GM18511 (cell line): ENCODE data around the gene SYCP2.

Source experiments
- ATAC-seq: cut with Tn5 transposase; IDR thresholded peaks from one replicate; pipeline ENCODE4 v1.9.1; 2021; ENCODE audit warnings: mild to moderate bottlenecking, moderate library complexity; ENCODE audit not compliant: unreplicated experiment

Gene SYCP2

DNA sequence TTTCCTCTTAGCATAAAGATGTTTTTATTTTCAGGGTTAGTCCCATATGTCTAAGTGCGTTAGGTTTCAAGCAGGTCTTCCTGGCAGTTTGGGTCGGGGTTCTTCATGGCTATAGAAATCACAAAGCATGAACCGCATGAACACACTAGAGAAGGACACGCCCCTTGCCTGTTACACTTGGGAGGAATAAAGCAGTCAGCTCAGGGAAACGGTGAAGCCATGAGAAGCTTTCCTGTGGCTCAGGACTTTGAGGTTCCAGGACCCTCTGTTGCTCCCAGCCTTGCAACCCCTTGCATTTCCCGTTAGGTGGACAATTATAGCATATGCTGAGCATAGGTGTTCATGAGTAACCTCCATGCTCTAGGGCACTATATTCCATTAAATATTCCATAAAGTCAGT is 96.7 kb downstream of the SYCP2 start:
- no peak for ATAC-seq

DNA sequence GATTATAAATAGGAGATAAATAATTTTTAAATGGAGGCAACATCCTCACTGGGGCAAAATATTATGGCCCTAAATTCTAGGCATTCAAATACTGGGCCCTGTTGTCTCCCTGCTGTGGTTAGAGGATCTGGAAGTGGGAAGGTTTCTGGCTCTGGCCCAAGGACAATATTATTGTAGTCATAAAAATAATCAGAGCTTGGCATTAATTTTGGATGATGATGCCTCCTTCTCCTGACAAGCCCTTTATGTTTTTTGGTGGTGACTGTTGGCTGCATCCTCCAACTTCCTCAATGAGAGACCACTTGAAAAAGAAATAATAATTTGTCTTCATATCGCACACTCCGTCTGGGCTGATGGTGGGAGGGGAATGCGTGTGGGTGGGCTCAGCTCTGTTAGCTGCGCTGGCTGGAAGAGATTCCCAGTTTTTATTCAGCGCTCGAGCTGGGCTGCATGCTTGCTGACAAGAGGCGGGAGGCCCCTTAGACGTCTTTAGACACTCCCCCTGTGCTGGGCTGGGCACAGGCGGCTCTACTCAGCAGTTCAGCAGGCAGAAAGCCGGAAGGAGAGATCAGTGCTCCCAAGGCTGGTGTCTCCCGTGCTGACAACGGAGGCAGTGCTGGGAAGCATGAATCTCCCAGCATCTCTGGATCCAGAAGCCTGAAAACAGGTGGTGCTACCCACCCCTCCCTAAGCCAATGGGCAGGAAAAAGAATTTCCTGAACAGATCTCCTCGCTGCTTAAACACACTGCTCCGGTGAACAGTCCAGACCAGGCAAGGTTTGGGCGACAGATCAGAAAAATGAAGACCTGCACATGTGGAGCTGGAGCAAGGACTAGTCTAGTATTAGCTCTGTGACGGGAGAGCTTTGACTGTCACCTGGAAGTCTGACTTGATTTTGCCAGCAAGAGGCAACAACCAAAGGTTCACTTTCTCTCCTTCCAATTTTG is 97.7 kb downstream of the SYCP2 start:
- no peak for ATAC-seq

DNA sequence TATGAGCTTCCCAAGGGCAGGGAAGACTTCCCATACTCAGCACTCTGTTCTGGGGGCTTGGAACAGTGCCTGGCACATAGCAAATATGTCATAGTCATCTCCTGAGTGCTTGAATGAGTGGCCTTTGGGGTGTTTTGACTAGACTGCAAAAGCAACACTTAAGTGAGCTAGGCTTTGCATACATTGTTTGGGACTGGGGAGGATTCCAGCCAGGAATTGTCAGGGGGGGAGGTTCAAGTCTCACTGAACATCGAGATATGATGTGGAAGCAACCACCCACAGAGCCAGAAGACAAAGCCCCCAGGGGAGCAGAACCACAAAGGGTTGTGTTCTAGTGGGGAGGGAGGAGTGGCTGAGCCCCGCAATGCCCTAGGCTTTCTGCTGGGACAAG is 98.4 kb downstream of the SYCP2 start:
- ATAC-seq = no peak

DNA sequence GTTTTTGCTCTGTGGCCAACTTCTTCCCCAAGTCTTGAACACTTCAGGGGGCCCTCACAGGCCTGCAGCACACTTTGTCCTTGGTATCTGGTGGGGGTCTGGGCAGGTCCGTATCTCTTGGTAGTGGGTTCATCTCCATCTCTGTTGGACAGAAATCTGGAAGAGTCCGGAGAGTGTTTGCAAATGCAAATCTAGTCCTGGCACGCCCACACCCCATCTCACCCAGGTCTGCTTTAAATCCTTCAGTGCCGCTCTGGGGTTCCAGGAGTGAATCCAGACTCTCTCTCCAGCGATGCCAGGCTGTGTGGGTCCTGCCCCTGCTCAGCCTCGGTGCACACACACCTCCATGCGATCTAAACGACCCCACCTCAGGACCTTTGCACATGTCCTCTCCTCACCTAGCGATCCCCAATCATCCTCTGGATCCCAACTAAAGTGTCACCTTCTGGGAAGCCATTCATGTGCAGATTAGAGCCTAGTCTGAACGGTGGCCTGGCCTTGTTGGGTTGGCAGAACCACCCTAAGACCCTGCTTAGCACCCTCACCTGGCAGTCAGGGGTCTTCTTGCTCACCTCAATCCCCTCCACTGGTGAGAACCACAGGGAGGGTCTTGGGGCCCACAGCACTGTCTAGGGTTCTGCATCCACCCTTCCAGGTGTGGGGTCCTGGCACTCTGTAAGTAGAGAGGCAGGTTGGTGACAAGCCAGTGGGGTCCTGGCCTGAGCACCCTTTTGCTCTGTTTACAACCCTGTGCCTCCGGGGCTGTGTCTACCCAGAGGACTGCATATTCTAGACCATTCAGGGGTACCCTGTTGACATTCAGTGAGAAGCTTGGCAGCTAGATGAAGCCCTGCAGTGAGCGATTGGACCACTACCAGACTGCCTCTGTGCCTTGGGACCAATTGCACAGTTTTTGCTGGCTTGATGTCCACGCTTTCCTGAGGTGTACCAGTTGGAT is 100.8 kb downstream of the SYCP2 start:
- ATAC-seq = no peak

DNA sequence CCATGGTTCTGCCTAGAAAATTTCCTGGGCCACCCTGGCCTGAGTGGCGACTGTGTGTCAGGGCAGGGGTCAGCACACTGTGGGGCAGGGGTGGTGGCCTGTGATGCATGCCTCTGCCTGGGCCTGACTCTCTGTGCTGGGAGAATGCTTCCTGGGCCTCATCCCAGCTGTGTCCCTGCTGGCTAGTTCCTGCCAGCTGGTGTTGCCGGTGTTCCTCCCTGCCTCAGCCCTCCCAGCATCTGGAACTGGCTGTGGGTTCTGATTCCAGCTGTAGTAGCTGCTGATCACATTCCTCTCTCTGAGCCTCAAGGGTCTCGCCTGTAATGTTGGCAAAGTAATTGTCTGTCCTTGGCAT is 101.5 kb downstream of the SYCP2 start:
- ATAC-seq = no peak

DNA sequence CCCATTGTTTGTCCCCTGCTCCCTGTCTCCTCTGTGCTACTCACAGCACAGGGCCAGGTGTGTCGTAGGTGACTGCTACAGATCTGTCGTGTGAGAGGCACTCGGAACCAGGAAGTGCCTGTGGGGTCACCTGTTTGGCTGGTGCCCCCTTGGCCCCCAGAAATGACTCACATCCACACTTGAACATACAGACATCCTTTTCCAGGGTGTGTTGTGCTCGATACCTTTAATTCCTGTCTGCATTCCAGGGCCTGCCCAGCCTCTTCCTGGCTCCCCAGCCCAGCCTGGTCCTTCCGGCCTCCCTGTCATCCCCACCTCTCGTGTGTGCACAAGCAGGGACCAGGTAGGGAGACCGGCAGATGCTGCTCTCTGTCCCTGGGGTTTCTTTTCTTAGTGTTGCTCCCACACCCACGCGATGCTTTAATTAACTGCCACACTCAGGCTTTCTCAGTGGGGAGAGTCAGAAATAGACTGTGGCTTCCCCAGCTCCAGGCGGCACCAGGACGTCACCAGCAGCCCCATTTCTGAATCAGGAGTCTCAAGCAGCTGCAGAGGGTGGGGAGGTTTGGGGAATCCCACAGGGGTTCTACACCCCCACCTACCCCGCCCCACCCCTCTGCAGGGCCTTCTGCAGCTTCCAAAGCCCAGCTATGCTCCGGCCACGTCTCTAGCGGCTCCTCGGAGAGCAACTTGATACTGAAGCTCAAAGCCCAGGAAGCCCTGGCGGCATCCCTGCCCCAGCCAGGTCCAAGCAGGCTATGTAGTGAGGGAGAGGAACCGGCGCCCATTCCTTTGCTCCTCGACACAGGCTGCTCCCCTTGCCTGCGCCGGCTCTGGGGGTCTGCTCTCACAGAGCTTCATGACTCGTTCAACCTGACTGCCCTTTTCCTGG is 102.2 kb downstream of the SYCP2 start:
- no peak for ATAC-seq

DNA sequence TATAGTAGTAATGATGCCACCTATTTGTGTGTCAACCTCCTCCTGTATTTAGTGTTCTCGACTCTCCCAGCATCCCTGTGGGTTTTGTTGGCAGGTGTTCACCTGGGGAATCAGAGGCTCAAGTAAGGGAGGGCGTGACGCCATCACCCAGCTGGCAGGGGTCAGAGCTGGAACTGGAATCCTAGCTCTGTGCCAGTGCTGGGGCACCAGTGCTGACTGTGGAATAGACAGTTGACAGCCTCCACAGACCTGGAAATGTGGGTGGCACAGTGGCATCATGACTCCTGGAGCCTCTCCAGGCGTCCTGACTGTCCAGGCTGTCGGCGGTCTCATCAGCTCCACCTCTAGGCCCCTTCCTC is 102.8 kb downstream of the SYCP2 start:
- ATAC-seq = no peak

DNA sequence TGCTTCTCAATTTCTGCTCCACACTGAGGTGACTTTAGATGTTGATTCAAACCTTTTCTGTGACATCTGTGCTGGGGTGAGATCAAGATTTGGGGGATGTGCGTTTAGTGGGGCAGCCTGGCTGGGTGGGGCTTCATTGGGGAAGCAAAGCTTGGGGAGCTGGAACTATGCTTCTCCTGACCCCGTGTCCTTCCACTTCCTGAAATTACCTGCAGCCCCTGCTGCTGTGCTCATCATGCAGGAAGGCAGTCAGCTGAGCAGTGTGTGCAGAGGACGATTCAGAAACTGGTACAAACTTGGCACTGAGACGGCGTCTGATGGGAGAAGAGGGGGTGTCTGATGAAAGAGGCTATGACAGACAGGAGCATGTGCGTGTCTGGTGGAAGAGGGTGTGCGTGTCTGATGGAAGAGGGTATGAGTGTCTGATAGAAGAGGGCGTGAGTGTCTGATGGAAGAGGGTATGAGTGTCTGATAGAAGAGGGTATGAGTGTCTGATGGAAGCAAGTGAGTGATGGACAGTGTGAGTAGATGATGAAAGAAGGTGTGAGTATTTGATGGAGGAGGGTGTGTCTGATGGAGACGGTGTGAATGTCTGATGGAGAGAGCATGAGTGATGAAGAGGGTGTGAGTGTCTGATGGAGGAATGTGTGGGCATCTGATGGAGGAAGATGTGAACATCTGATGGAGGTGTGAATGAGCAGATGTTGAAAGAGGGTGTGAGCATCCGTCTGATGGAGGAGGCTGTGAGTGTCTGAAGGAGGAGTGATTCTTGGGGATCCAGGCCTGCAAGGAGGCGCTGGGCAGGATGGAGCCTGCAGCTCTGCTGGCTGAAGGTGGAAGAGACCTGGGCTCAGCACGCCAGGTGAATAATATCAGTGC is 103.4 kb downstream of the SYCP2 start:
- no peak for ATAC-seq

DNA sequence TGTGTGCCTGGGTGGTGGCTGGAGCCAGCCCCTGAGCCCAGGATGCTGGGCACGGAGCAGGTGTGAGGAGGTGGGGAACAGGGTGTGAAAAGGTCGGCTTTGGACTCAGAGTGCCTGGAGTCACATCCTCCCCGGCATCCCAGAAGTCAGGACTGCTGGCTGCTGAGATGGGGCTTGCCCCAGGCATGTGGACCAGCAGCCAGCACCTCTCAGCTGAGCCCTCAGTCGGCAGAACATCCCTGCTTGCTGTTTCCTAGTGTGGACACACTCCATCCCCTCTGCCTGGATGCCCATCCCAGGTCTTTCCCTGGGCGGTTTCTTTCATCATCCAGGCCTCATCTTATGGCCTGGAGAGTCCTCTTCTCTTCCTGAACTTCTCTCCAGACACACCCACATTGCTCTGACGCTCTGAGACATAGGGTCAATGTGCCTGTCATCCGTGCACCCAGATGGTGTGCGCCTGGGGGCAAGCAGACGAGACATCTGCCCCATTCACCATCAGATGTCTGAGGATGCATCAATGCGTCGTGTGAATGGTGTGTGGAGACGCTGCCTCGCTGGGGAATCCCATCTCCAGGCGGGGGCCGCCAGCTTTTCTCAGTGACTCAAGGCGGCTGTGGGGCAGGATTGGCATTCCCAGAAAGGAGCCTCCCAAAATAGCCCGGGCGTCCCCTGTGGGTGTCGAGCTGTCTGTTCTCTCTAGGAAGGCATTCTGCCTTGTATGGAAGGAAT is 104.2 kb downstream of the SYCP2 start:
- no peak for ATAC-seq

DNA sequence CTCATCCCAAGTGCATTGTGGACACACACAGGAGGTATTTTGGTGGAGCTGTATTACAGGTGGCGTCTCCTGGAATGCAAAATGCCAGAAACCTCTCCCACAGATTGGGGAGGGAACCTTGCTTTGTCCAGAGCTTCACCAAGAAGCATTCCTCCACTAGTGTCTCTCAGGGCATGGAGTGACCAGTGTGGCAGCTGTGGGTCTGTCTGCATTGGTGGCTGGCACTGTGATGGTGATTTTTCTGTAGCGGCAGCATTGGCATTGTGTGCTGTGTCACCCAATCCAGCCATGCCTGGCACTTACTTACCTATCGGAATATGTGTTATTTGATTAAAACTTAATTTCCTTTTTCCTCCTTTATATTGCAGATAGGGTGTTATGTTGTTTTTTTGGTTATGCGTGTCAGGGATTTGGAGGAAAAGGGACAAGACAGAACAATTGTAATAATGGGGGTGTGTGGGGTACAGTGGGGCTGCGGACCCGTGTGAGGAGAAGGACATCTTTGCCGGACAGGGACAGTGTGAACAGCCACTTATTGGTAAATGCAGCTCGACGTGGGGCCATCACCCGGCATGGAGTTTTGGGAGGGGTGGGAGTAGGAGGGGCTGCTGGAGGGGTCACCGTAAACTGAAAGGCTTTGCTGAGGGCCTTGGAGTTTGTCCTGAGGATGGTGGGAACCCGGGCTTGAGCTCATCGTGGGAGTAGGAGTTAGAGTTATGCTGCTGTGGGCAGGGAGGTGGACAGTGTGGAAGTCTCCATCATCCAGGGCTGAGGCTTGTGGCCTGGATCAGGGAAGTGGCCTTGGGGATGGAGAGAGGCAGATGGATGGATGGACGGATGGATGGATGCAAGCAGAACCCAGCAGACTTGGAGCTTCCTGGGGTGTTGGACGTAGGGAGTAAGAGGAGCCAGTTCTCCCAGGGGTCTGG is 105.0 kb downstream of the SYCP2 start:
- ATAC-seq = no peak

DNA sequence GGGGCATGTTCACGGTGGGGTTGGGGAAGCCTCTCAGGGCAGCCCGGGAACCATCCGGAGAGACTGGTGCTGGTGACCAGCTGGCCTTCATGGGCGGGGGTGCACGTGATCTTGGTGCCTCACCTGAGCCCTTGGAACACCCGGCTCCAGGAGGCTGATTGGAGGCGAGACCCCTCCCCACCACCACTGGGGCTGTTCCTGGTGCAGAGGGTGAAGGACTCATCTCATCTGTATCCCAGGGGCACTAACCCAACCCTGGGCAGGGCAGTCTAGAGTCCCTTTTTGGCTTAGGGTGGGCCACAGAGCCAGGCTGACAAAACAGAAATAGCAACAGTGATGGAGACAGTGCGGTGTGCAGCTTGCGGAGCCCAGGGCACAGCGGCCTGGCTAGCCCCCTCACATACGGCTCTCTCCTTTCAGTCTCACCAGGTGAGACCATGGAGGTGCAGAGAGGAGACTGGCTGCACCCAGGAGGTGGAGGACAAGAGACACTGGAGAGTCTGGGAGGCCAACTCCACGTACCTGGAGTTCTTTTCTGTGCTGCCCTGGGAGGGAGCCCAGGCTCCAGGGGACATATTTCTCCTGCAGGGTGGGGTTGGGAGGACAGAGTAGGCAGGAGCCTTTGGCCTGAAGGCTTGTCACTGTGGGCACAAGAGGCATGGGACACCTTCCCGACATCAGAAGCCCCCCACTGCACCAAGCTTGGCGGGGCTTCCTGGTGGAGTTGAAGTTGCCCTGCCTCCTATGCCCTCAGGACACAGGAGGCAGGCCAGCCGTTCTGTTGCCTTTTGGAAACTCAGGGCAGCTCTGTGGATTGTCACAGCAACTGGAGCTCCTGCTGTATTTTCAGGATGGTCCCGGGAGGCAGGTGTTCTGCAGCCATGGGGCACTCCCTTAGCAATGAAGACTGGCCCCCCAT is 106.0 kb downstream of the SYCP2 start:
- ATAC-seq = no peak

DNA sequence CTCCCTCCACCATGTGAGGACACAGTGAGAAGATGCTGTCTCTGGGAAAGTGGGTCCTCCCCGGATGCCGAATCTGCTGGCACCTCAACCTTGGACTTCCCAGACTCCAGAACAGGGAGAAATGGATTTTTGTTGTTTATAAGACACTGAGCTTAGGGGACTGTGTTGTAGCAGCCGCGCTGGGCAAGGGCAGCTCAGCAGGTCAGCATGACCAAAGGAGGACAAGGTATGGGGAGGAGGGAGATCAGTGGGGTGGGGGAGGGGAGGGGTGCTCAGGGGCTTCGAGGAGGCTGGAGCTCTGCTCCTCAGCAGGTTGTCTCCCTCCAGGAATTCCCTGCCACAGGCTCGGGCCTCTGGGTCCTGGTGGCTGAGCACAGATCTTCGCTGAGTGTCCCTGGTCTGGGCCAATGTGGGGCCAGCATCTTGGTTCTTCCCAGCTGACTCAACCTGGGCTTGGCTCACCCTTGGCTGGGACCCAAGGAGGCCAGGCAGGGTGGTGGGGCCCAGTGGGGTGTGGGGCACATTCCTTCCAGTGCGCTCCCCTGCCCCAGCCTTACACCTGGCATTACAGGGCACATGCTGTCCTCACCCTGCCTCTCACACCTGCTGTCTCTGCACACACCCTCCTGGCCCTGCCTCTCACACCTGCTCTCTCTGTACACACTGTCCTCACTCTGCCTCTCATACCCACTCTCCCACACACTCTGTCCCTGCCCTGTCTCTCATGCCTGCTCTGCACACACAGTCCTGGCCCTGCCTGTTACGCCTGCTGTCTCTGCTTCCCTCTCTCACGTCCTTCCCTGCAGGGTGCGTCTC is 107.3 kb downstream of the SYCP2 start:
- no peak for ATAC-seq

DNA sequence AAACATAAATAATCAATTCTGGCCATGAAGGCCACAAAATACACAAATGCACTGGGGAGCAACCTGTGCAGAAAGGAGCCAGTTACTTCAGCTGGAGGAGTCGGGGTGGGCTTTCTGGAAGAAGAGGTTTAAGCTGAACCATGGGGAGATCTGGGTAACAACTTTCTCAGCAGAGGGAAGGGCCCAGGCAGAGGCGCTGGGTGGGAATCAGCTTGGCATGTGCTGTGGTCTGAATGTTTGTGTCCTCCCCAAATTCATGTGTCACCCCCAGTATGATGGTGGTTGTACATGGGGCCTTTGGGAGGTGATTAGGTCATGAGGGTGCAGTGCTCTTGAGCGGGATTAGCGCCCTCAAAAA is 107.9 kb downstream of the SYCP2 start:
- ATAC-seq = no peak

DNA sequence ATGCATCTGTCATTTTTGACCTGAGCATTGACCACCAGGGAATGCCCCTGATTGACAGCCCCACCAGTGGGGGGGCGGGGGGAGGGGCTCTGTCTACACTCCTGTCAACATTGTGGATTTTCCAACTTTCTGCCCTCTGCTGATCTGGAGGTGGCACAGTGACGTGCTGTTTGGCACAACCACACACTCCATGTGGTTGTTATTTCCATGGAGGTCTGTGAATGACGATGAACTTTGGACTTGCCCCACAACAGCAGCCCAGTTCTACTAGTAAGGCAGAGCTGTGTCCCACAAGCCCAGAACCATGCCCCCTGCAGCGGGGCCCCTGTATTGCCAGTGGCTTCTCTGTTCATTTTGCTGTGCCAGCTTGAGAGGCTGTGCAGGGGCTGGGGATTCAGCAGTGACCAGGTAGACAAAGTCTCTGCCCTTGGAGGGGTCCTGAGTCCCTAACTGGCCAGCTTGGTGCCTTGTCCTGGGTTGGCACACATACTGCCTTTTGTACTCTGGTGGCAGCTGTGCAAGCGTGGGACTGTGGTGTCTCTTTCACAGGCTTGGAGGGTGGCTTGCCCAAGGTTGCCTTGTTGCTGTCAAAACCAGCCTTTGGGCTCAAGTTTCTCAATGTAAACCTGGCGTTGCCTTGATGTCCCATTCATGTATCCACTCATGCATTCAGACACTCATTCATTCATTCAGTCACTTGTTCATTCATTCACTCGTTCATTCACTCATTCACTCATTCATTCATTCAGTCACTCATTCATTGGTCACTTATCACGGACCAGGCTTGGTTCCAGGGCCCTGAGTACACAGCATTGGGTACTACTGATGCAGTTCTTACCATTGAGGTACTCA is 108.5 kb downstream of the SYCP2 start:
- no peak for ATAC-seq

DNA sequence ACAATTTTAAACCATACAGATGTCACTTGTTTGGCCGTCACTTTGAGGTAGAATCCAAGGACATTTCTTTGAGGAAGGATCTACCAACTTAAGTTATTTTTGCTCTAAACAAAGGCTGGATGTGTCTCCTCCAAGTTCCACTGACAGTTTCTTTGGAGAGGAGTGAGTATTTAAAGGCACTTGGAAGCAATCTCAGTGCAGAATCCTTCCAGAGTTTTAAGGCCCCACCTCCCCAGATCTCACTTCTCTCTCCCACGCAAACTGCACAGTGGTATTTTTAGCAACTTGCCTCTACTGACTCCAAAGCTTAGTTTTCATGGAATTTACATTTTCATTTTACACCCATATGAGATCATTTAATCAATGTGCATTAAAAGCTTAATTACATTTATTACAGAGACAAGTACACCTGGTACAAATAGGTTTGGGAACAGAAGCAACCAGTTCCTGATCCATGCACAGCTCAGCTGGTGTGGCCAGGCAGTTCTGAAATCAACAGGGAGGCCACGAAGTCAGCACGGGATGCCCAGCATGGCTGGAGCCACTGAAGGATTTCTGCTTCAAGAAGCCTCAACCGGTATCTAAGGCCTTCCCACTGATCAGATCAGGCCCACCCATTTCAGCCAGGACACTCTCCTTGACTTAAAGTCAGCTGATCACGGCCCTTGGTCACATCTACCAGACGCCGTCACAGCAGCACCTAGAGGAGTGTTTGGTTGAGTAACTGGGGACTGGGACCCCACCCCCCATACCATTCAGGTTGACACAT is 109.8 kb downstream of the SYCP2 start:
- no peak for ATAC-seq
